Measurements from ENCODE around the gene SLC39A11. TPM values are rescaled to one million over a fixed set of nuclear protein-coding genes. Genes with fewer than 3 reads are reported as not detected.

SLC39A11 gene
- total and polyA plus RNA-seq, 2 of the 13 experiments (the other 11 are each of a cell fraction or from before 2014, with no cell fraction given), result 17.2 to 31.5 TPM

GRCh38 chr17:72683506-72684404 lies 408.7 kb downstream of the SLC39A11 start (continued):
- 0 out of 2 replicates have a peak, but pooled peaks have one; percentile 58 for TF ChIP-seq NFKB2 (CRISPR knock-in tag; IDR thresholded peaks at IDR 0.05; ENCODE audit: borderline replicate concordance)
- 0 out of 2 replicates have a peak, but pooled peaks have one; percentile 7 for TF ChIP-seq TBX3 (IDR thresholded peaks at IDR 0.05; ENCODE audit: borderline replicate concordance)
- TF ChIP-seq ARID4A (CRISPR knock-in tag; IDR thresholded peaks at IDR 0.05; ENCODE audit: borderline replicate concordance), result peak; percentile 74; the same call in 1 of the 2 replicates
- TF ChIP-seq MTA3 (CRISPR knock-in tag; IDR thresholded peaks at IDR 0.05), result no peak
- TF ChIP-seq NR3C1 (CRISPR knock-in tag; IDR thresholded peaks at IDR 0.05), result no peak
- peak; percentile 88 for TF ChIP-seq HMG20A (CRISPR knock-in tag; IDR thresholded peaks at IDR 0.05; ENCODE audit: borderline replicate concordance)
- no peak for TF ChIP-seq ZBTB14 (CRISPR knock-in tag; IDR thresholded peaks at IDR 0.05)
- TF ChIP-seq NFE2L2 (IDR thresholded peaks at IDR 0.05; ENCODE audit: low read length), result no peak
- TF ChIP-seq KDM1A (CRISPR knock-in tag; IDR thresholded peaks at IDR 0.05), result peak; percentile 15; the same call in 1 of the 2 replicates
- no peak for TF ChIP-seq KAT2B (IDR thresholded peaks at IDR 0.05; ENCODE audit: borderline replicate concordance, low read depth, low read length)
- TF ChIP-seq TEAD3 (CRISPR knock-in tag; optimal IDR thresholded peaks at IDR 0.05; ENCODE audit: borderline replicate concordance), result peak; percentile 43
- no peak; the same call in 1 of the 2 replicates for TF ChIP-seq ZSCAN30 (CRISPR knock-in tag; IDR thresholded peaks at IDR 0.05)
- peak; percentile 96; the same call in 1 of the 2 replicates for TF ChIP-seq ZFP91 (CRISPR knock-in tag; IDR thresholded peaks at IDR 0.05; ENCODE audit: borderline replicate concordance)
- no peak for TF ChIP-seq BRCA1 (CRISPR knock-in tag; IDR thresholded peaks at IDR 0.05)
- no peak for TF ChIP-seq ZNF83 (CRISPR knock-in tag; IDR thresholded peaks at IDR 0.05; ENCODE audit: borderline replicate concordance)
- peak; percentile 77; the same call in 1 of the 2 replicates for TF ChIP-seq CHD4 (IDR thresholded peaks at IDR 0.05; ENCODE audit: borderline replicate concordance, low read length)
- TF ChIP-seq ZFP37 (CRISPR knock-in tag; IDR thresholded peaks at IDR 0.05; ENCODE audit: borderline replicate concordance), result peak; percentile 54; the same call in 1 of the 2 replicates
- TF ChIP-seq AKAP8 (CRISPR knock-in tag; IDR thresholded peaks at IDR 0.05), result 0 out of 2 replicates have a peak, but pooled peaks have one; percentile 24
- TF ChIP-seq ZBTB46 (CRISPR knock-in tag; IDR thresholded peaks at IDR 0.05; ENCODE audit: borderline replicate concordance), result no peak
- TF ChIP-seq RFXAP (CRISPR knock-in tag; IDR thresholded peaks at IDR 0.05; ENCODE audit: borderline replicate concordance), result 0 out of 2 replicates have a peak, but pooled peaks have one; percentile 61

All from HepG2 (cell line).